NCI-H345 (cell line): ENCODE measurements around the gene NAPB.

Experiments used
- DNase-seq: peaks from one replicate; lab custom pipeline; 2025; lab: John Stamatoyannopoulos, UW

NAPB gene

DNA sequence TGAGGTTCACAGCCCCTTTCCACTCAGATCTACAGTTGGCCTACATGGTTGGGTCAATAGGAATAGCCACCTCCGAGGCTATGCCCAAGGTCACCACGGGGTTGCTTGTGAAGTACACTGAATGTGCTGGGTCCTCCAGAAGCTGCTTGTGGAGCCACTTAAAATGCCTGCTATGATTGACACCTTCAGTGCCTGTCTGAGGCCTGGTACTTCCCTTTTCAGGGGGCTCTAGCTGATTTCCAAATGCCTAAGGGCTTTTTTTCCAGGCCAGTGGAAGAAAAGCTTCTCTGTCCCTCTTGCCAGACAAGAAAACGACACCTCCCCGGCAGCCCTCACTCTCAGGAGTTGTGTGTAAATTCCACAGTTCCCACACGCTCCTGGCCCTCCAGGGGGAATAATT, 77.0 kb downstream of the NAPB start:
- no peak for DNase-seq

DNA sequence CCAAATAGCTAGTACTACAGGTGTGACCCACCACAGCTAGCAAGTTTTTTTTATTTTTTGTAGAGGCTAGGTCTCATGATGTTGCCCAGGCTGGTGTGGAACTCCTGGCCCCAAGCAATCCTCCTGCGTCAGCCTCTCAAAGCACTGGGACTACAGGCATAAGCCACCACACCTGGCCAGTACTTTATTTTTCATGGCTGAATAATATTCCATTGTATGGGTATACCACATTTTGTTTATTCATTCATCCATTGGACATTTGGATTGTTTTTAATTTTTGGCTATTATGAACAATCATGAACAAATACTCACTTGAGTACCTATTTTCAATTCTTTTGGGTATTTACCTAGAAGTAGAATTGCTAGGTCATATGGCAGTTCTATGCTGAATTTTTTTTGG, 77.7 kb downstream of the NAPB start:
- DNase-seq, result no peak

DNA sequence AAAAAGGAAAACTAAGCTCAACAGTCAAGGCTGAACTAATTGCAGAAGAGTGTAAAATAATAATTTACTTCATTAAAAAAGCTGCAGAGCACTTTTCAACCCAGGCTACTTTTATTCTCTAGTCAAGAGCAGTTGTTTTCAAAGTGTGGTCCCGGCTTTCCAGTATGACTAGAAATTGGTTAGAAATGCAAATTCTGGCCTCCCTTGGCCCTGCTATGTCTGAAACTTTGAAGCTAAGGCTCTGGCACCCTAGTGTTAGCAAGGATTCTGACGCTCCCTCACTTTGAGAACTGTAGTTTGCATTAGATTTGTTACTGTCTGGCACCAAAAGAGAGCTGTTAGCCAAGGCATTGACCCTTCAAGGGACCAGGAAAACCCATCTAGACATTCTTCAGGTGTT, 80.2 kb downstream of the NAPB start:
- DNase-seq, result no peak

DNA sequence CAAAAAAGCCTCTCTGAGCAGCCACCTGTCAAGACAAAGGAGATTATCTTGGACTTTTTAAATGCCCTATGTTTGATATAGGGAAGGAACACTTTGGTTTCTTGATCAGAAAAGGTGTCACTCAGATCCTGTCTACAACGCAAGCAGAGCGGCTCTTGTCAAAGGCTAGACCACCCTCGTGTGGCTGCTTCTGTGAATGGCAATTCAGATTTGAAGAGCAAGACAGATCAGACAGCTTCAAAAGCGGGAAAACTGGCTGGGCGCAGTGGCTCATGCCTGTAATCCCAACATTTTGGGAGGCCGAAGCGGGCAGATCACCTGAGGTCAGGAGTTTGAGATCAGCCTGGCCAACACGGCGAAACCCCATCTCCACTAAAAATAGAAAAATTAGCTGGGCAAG, 80.8 kb downstream of the NAPB start:
- peak; percentile 75 for DNase-seq

DNA sequence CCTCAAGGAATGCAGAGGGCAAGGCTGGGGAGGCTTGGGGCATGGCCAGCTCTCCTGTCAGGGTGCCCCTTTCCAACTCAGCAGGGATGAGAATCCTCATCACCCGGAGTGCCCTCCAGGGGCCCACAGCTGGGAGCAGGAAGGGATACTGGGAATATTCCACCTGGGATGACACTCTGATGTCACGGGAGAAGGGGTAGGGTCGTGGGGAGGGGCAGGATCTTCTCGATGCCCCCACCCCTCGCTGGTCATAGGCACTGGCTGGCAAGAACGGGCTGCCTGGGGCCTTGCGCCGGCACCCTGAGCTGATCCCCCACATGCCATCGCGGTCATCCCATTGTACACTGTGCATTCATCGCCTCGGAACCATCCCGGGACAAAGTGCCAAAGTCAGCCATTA, 81.3 kb downstream of the NAPB start:
- DNase-seq, result no peak

DNA sequence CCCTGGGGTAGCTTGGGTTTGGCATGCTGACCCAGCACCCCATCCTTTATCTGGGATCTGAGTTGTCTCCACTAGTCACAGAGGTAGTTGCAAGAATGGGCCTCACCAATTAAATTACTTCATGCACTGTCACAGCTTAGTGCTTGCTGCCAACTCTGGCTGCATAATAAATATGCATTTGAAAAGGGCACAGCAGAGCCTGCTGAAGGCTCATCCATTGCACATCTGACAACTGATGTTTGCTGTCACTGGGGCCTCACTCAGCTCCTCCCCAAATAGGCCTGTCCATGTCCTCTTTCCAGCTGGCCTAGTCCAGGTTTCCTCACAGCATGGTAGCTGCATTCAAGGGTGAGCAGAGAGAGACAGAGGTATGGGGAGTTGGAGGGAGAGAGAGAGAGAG, 84.0 kb downstream of the NAPB start:
- peak; percentile 53 for DNase-seq

DNA sequence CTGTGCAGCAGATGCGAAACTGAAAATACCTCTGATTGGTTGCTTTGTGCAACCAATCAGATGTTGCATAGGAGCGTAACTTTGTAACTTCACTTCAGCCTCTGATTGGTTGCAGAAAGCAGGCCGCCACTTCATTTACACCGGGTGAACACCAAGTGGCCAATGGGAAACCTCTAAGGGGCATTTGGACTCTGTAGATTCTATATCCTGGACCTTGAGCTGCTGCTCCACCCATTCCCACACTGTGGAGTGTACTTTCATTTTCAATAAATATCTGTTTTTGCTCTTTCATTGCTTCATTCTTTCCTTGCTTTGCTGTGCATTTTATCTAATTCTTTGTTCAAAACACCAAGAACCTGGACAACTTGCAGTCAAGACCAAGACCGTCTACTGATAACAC, 84.8 kb downstream of the NAPB start:
- DNase-seq, result no peak

DNA sequence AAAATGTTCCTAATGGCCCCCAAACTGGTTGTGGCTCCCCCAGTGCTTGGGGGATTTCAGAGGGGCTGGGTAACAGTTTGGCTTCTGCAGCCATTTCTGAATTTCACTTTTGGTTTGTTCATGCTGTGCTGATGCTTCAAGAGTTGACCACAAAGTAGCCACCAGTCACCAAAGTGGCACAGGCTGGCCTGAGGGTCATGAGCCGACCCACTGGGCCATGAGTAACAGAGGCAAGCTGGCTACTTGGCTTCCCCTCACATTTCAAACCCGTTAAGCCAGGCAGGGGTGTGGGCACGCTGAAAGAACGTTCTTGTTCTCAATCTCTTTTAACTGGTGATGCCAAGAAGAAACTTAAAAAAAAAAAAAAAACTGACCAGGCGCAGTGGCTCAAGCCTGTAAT, 85.8 kb downstream of the NAPB start:
- no peak for DNase-seq

DNA sequence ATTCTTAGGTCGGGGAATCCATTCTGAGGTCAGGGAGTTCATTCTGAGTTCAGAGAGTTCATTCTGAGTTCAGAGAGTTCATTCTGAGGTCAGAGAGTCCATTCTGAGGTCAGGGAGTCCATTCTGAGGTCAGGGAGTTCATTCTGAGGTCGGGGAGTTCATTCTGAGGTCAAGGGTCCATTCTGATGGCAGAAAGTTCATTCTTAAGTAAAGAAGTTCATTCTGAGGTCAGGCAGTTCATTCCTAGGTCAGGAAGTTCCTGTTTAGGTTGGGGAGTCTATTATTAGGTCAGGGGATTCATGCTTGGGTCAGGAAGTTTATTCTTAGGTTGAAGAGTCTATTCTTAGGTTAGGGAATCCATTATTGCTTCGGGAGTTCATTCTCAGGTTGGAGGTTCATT, 87.2 kb downstream of the NAPB start:
- DNase-seq, result no peak

DNA sequence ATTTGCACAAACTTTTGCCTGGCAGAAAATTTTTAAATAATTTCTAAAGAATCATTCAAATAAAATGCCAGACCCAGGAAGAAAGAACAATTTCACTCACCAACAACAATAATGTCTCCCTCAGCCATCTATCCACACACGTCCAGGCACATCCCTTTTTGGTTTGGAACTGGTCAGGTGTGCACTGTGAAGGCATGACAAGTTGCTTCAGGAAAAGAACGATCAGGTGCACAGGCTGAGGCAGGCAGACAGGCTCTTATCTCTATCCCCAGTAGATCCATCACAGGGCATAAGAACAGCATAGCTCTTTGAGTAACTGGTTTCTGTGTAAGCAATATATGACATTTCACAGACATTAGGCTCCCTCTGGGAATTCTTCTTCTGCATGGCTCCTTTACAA, 88.8 kb downstream of the NAPB start:
- no peak for DNase-seq

DNA sequence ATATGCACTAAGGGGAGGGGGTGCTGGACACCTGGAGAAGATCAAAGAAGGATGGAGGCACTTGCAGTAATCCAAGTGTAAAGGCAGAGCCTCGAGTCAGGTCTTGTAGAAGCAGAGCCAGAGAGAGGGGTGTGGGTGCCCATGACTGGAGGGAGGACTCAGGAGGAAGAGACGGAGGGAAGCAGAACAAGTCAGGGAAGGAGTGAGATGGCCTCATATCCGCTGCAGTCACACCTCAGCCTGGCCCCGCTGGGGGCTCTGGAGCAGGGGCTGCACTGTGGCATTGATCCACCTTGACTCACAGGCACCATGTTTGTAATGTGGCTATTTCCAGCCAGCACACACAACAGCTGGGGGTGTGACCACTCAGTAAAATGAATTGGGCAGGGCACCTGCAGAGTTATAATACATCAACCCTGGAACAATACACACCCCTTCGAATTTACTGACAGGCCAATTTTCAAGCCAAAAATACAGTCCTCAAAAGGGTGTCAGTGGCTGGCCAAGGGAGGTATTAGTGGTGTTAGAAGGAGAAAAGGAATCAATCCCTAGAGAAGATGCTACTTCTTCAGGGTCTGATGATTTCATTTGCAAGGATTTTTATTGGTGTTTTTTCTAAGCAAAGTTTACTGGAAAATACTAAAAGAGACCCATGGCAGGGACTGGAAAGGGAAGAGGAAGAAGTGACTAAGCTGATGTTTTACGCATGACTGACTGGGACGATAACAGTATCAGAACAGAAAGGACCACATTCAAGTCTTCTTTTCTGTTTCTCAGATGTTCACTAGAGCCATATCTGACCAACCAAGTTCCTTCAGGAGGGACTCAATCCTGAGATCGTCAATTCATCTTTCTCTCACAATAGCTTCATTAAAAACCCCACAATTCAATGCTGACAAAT, 89.6 kb downstream of the NAPB start:
- no peak for DNase-seq

DNA sequence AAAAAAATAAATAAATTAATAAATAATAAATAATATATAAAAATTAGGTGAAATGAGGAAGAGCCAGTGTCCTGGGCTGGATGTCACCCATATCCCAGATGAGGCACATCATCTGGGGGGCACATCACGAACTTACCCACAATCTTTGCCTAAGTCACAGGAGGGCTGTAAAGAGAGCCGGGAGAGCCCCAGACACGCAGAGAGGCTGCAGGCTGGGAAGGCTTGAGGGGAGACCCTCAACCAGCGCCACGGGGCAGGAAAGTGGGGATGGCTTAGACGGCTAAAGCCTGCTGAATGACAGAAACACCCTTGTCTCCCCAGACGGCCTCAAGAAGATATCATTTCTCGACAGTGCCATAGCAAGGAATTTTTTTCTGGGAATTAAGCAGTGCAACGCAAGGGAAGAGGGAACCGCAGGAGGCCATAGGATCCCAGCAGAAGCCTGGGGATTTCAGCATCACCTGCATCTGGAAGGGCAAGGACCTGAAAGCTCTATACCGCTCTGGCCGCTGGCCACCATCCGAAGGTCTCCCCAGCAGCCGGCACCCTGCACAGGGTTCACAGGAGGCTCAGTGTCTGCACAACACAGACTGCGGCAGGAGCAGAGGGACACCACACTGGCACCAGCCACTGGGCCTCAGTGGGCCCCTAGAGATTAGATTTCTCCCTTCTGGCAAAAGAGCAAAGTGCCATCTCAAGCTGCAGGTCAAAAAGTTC, 93.5 kb downstream of the NAPB start:
- DNase-seq, result no peak

DNA sequence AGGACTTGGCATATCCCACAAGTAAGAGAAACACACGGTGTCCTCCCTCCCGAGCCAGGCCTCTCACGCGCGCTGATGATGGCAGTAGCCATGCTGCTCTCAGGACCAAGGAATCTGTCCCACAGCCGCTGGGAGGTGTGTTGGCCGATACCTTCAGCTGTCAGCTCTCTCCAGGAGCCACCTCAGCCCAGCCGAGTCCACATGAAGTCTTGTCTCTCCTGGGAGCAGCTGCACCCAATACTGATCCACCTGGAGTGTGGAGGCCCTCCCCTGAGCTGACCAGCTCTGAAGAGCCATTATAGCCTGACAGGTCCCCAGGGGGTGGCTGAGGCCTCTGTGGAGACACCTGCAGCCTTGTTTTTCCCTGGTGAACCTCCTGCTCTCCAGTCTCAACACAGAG, 94.5 kb downstream of the NAPB start:
- peak; percentile 64 for DNase-seq

DNA sequence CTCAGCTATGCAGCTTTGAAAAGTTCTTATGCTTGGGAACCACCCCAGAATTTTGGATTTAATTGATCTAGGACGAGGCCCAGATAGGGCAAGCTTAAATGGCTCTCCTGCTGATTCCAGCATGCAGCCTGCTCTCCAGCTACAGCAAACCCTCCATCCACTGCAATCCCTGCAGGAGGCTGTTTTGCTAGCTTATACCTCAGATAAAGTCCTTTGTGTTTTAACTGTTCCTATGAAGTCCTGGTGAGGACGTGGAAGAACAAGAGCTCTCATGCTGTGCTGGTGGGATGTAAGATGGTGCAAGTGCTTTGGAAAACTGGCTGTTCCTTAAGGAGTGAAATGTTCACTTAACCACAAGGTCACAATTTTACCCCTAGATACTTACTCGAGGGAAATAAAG, 96.2 kb downstream of the NAPB start:
- no peak for DNase-seq
